Amniotic stem cell (primary cell): Measurements from ENCODE around the gene BAIAP2.
A peak's percentile ranks its signal among the peaks of the same experiment; 100 is the strongest.

Source experiments
- DNase-seq: peaks from one replicate; lab custom pipeline; 2025; lab: John Stamatoyannopoulos, UW

The BAIAP2 gene

GRCh38 chr17:81109957-81110356 is 75.0 kb downstream of the BAIAP2 start:
- no peak for DNase-seq

GRCh38 chr17:81110488-81111040 is 75.6 kb downstream of the BAIAP2 start:
- DNase-seq = no peak

DNA sequence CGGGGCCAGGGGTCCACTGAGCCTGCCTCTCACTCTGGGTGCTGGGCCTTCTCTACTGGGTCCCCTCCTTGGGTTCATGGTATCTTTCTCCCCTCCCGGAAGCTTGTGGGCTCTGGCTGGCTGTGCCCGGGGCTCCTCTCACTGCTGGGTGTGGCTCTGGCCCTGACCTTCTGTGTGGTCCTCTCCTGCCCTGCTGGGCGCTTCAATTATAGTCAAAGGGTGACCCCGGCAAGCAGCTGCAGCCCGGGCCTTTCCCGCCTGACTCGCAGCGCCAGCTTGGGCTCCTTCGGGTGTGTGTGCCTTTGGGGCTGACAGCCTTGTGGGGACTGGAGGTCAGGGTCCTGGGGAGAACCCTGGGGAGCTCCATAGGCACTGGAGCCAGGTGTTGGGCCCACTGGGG is 76.1 kb downstream of the BAIAP2 start:
- no peak for DNase-seq

DNA sequence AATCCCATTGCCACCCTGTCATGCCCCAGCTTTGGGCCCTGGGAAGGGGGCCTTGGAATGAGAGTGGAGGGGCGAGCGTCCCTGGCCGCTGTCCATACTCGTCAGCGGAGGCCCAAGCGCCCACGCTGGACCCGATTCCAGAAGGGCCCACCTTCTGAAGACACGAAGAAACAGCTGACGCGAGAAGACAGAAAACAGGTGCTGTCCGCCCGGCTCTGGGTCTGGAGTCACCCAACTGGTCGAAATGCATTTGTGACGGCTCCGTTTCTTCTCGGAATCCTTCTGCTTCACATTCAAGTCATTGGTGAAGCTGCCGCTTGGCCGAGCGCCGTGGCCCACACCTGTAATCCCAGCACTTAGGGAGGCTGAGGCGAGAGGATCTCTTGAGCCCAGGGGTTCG is 77.5 kb downstream of the BAIAP2 start:
- no peak for DNase-seq

DNA sequence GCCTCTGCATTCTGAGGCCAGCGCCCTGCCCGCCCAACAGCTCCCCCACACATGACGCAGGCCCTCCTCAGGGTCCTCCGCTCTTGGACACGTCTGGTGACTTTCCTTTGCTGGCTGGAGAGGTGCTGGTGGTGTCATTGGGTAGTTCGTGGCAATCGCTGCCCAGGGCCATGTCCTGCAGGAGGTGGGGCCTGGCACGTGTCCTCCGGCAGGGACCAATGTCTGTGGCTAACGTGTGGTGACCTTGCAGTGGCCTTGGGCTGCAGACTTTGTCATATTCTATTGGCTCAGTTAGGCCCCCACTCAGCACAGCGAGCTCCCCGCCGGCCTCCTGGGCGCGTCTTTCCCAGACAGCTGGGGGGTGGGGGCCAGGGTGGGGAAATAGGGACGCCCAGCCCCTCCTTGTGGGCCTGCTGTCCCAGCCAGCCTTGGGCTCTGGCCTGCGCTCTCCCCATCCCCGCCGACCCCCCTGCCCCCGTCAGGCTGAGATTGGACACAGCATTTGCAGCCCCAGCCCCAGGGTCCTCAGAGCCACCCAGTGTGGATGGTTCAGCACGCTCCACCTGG is 78.3 kb downstream of the BAIAP2 start:
- no peak for DNase-seq

DNA sequence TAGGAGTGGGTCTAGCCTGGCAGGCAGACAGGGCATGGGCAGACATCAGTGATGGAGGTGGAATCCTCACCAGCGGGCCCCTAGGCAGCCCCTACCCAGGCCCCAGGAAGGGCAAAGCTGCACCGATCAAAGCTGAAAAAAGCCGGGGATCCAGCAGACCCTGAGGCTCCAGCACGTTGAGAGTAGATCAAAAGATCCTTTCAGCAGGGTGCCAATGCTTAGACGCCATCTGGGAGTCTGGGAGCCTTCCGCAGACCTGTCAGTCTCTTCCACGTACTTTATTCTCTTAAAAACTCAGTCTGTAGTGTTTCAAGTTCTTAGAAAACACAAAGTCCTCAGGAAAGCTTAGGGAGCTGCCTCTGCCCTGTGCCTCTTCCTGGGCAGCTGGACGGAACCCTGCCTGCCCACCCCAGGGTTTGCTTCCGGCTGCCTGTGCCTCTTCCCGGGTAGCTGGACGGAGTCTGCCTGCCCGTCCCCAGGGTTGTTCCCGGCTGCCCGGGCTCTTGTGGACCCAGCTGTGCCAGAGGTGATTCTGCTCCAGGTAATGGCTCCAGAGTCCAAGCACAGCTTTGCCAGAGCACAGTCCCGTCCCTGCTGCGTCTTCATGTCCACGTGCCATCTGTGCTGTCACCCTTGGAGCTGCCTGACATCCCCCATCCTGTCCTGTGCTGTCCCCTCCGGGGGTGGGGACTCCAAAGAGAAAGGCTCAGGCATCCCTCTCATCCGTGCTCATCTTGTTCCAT is 79.6 kb downstream of the BAIAP2 start:
- DNase-seq = no peak

- DNase-seq = no peak
Measured at GRCh38 chr17:81115219-81115618, 80.3 kb downstream of the BAIAP2 start.

DNA sequence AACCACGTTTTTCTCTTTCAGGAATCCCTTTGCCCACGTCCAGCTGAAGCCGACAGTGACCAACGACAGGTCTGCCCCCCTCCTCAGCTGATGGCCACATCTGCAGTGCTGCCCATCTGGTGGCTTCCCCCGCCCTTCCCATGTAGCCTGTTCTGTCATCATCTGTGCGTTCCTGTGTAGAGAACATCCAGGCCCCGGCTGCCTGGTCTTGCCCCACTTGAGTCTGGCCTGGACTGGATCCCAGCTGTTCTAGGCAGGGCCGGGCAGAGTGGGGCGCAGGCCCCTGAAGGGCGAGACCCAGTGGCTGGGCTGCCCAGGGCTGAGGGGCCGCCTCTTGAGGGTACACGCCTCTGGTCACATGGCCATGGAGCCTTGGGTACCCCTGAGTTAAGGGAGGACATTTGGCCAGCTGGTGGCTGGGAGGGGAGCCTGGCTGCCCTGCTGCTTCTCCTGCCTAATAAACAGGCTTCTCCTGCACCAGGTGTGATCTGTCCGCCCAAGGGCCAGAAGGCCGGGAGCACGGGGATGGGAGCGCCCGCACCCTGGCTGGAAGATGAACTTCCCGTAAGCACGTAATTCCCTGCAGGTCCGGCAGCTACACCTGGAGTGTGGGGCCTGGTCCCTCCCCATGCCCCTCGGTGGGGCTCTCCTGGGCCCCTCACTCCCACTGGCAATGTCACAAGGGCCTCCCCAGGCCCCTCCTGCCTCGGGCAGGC is 81.0 kb downstream of the BAIAP2 start:
- DNase-seq = no peak

DNA sequence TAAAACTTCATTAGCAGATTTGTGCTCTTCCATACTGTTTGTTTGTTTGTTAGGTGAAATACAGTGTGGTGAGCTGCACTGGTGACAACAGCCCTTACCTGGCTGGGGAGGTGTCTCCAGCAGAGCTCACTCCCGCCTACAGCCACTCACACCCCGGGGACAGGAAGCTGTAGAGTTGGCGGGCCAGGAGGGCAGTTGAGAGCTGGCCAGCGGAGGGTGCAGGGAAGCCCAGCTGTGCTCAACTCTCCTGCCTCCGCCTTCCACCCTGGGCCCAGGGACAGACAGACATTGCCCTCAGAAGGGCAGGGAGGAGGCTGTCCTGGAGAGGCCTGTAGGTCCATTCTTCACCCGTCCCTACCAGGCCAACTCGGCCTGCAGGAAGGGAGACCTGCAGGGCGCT is 81.8 kb downstream of the BAIAP2 start:
- no peak for DNase-seq

DNA sequence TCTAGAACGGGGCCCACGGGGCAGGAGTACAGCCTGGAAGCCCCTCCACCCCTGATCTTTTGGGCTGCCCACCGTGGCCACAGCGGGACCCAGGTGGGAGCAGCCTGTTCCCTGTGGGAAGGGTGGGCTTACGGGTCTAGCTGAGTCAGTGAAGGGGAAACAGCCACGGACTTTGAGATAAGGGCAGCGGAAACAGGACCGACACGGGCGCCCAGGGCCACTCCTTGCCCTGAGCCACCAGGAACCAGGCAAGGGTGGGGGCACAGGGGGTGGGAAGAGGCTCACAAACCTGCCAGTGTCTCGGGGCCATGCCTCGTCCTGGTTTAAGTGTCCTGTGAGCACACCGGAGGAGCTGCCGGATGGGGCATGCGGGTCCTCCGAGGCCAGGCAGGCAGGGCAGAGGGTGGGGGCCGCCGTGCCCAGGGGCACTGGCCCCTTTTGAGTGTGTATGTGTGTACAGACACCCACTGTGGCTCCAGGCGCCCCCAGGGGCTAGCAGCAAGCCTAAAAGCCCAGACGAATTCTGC is 82.8 kb downstream of the BAIAP2 start:
- DNase-seq = no peak

DNA sequence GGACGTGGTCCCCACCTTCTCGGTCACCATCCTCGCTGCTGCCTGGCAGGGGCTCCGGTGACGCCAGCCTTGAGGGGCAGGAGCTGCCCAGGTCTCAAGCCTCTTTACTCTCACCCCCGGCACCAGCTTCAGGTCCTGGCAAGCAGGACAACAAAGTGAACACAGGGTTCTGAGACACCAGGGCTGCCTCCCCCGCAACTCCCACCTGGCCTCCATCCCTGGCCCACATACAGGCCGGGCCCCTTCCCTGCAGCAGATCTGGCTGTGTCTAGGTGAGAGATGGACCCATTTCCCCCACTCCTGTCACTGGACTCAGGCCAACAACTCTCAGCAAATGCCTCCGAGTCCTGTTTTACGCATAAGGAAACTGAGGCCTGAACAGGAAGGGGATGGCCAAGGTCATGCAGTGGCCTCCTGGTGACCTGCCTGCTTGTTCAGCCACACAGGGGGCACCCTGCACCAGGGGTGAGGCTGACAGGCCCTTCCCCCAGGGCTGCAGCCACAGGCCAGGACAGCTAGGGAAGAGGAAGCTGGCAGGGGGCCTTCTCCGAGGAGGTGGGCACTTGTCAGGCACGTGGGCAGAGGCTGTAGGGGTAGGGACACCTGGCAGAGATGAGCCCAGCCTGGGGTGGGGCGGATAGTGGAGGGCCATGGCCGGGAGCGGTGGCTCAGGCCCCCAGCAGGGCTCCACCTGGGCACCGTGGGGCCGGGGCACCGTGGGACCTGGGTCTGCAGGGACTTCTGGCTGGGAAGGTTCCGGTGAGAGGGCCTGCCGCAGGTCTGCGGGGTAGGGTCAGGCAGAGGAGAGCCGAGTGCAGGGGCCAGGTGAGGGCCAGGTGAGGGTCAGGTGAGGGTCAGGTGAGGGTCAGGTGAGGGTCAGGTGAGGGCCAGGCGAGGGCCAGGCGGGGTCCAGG is 83.6 kb downstream of the BAIAP2 start:
- no peak for DNase-seq

- DNase-seq = peak; percentile 86
Measured at GRCh38 chr17:81119223-81120148, 84.5 kb downstream of the BAIAP2 start.

GRCh38 chr17:81120149-81120484 is 85.2 kb downstream of the BAIAP2 start:
- DNase-seq = no peak

DNA sequence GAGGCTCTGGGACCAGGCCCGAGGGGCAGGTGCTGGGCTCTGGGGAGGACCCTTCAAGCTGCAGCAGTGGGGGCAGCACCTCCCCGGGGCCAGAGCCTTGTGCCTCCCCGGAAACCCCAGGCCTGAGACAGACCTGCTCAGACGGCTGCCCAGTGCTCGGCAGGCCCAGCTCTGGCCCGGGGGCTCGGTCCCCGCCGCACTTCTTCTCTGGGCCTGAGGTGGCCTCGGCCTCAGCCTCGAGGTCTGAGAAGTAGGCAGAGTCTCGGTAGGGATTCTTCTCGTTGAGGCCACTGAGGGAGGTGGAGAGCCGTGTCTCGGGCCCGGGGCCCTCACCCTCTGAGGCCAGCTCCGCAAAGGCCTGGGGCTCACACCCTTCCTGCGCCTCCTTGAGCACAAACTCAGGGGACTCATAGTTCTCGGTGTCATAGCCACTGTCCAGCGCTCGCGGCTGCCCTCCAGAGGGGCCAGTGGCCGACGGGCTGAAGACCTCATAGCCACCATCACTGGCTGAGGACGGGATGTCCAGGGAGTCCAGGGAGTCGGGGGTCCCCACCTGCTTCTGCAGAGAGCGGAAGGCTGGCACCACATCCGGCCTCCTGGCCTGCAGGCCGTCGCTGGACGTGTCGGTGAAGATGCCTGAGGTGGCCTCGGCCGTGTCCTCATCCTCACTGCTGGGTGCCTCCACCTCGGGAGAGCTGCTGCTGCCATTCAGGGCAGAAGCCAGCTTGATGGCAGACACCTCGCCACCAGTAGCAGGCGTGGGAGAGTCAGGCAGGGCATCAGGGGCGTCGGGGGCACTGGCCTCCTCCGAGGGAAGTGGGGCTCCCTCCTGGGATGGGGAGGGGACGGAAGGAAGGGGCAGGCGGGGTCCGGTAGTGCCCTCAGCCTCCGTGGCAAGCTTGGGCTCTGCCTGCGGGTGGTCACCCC is 86.0 kb downstream of the BAIAP2 start:
- no peak for DNase-seq

DNA sequence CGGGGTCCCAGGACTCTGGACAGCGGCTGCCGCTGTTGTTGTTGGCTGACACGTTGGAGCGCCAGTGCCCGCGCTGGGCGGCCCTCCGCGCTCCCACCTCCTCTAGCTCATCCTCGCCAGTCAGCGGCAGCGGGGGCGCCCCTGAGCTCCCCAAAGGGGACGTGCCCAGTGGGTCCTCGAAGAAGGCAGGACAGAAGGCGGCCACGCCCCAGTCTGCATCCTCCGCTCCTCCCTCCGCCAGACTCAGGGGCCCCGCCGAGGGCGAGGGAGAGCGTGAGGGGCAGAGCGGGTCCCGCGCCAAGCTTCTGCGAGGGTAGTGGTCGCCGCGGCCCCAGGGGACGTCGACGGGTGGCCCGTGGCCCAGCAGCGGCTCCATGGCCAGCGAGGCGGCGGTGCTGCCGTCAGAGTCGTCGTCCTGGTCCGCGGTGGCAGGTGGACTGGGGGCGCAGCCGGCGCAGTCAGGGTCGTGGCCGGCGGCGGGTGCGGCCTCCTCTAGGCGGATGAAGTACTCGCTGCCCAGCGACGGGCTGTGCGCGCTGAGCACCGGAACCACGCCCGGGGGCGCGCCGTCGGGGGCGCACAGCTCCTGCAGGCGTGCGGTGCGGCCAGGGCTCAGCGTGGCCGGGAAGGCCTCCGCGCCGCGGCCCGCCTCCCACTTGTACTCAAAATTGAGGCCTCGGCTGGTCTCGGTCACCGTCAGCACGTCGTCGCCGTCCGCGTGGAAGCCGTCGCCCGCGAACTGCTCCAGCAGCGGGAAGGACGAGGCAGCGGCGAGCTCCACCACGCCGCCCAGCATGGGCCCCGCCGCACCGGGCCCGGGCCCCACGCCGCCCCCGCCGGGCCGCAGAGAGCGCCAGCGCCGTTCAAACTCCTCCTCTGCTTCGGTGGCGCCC is 87.1 kb downstream of the BAIAP2 start:
- no peak for DNase-seq

- no peak for DNase-seq
Measured at GRCh38 chr17:81123052-81124048, 88.4 kb downstream of the BAIAP2 start.

- DNase-seq = no peak
Measured at GRCh38 chr17:81124377-81124776, 89.4 kb downstream of the BAIAP2 start.
